K562 (cell line): ENCODE measurements around the gene RNF31. TPM values are rescaled to one million over a fixed set of nuclear protein-coding genes. Genes with fewer than 3 reads are reported as not detected.

Source experiments
- CEBPG ChIP-seq, 3 experiments: fragments of 200-800 bp in 1 of 3; sonication (Bioruptor generic) in 1 of 3; sonication (generic) in 1 of 3; formaldehyde crosslinking in 1 of 3; IDR thresholded peaks in 2 of 3; conservative IDR thresholded peaks in 1 of 3; 2 replicates each; pipeline versions ENCODE4 v1.6.1 to v1.8.0; 2016 to 2022; ENCODE audit warnings: missing compliant biosample characterization in 2 of 3, missing genetic modification characterization in 2 of 3, mild to moderate bottlenecking in 1 of 3, missing genetic modification reagents in 1 of 3
- CHD1 ChIP-seq: fragments of 200-600 bp; sonication (generic); IDR thresholded peaks from one replicate; pipeline ENCODE4 v1.6.1; 2012; ENCODE audit warnings: mild to moderate bottlenecking, moderate library complexity, low read length, inconsistent platforms
- COPS2 ChIP-seq: fragments of 450-650 bp; conservative IDR thresholded peaks from 2 replicates; pipeline ENCODE4 v1.6.1; 2016; ENCODE audit warnings: mild to moderate bottlenecking, moderate library complexity
- DDX20 ChIP-seq: fragments of 450-650 bp; IDR thresholded peaks from 2 replicates; pipeline ENCODE4 v1.6.1; 2016; ENCODE audit warnings: missing genetic modification characterization, low read depth, mild to moderate bottlenecking, missing compliant biosample characterization, moderate library complexity
- E2F8 ChIP-seq: fragments of 450-650 bp; IDR thresholded peaks from 2 replicates; pipeline ENCODE4 v1.7.1; 2018; ENCODE audit warnings: mild to moderate bottlenecking, low read depth; ENCODE audit not compliant: partially characterized antibody
- FOS ChIP-seq: IDR thresholded peaks from 3 replicates; pipeline ENCODE4 v1.6.1; 2011; ENCODE audit not compliant: insufficient read length; ENCODE audit errors: extremely low read depth
- LCOR ChIP-seq: sonication (generic); formaldehyde crosslinking; IDR thresholded peaks from 2 replicates; pipeline ENCODE4 v1.8.0; 2022; ENCODE audit warnings: mild to moderate bottlenecking, missing genetic modification reagents
- NCOR1 ChIP-seq: fragments of 450-650 bp; IDR thresholded peaks from 2 replicates; pipeline ENCODE4 v1.6.1; 2016; ENCODE audit warnings: mild to moderate bottlenecking, moderate library complexity
- OTX1 ChIP-seq: fragments of 450-650 bp; formaldehyde crosslinking; IDR thresholded peaks from 2 replicates; pipeline ENCODE4 v1.4.0; 2022; ENCODE audit warnings: mild to moderate bottlenecking
- POLR2G ChIP-seq: fragments of 200-400 bp; formaldehyde crosslinking; IDR thresholded peaks from 2 replicates; pipeline ENCODE4 v1.6.1; 2017; ENCODE audit warnings: low read depth, mild to moderate bottlenecking, antibody characterized with exemption, low read length, moderate library complexity
- POLR2H ChIP-seq: IDR thresholded peaks from 2 replicates; pipeline ENCODE4 v1.6.1; 2016; ENCODE audit warnings: missing genetic modification characterization, low read depth, mild to moderate bottlenecking, control low read depth, missing compliant biosample characterization, moderate library complexity
- RNF2 ChIP-seq: sonication (generic); IDR thresholded peaks from 2 replicates; pipeline ENCODE4 v1.6.1; 2016
- TAF9B ChIP-seq: fragments of 450-650 bp; IDR thresholded peaks from 2 replicates; pipeline ENCODE4 v1.6.1; 2018; ENCODE audit warnings: mild to moderate bottlenecking; ENCODE audit not compliant: partially characterized antibody
- TCFL5 ChIP-seq: fragments of 250-450 bp; sonication (Bioruptor Pico); conservative IDR thresholded peaks from 2 replicates; pipeline ENCODE4 v1.6.1; 2021; ENCODE audit warnings: mild to moderate bottlenecking, moderate library complexity, matching md5 sums
- ZNF384 ChIP-seq: IDR thresholded peaks from 2 replicates; pipeline ENCODE4 v1.6.1; 2012; ENCODE audit warnings: low read depth, low read length, improper control_type of control experiment
- ZNF407 ChIP-seq: fragments of 450-650 bp; IDR thresholded peaks from 2 replicates; pipeline ENCODE4 v1.6.1; 2016; ENCODE audit warnings: low read depth
- ZNF668 ChIP-seq: fragments of 250-450 bp; sonication (Bioruptor Pico); IDR thresholded peaks from 2 replicates; pipeline ENCODE4 v1.8.0; 2022; ENCODE audit warnings: mild to moderate bottlenecking, inconsistent platforms
- polyA plus RNA-seq, 8 experiments: library from polyadenylated mRNA; depleted of rRNA in 4 of 8; stranded (reverse) in 5 of 8; unstranded in 3 of 8; fragments of >200 nt; fragmentation: Nextera tagmentation in 2 of 8; fragmentation: Illumina TruSeq in 1 of 8; extraction: Ambion mirVana in 2 of 8; extraction: Trizol in 1 of 8; gene quantifications; 2 replicates each; pipeline versions ENCODE4 v1.2.1 to v1.2.3, GENCODE V29; 2011 to 2014; ENCODE audit warnings: inconsistent platforms in 1 of 8, missing spikeins in 1 of 8
- total RNA-seq, 7 experiments: library from RNA; depleted of rRNA in 6 of 7; stranded (reverse); fragments of >200 nt in 6 of 7; fragmentation: Illumina TruSeq in 2 of 7; extraction: Trizol in 2 of 7; gene quantifications; 2 replicates each; pipeline versions ENCODE4 v1.2.1 to v1.2.3, GENCODE V29; 2011 to 2021; ENCODE audit warnings: low replicate concordance in 1 of 7

The RNF31 gene
- total and polyA plus RNA-seq, 9 of the 15 experiments (the other 6 are each of a cell fraction or from before 2014, with no cell fraction given): 3.1 to 47.6 (median 19.1) TPM

GRCh38 chr14:24188251-24189058 lies 41.2 kb downstream of the RNF31 start, which contains the start of gene IPO4 (continued):
- TF ChIP-seq CEBPG (CRISPR knock-in tag; IDR thresholded peaks at IDR 0.05) (peak; percentile 8; the same call in 1 of the 2 replicates), CEBPG (tag; conservative IDR thresholded peaks at IDR 0.05 in 1 of 2, IDR thresholded peaks at IDR 0.05 in 1 of 2) (no peak), FOS (no peak), POLR2G (peak; percentile 95), POLR2H (0 out of 2 replicates have a peak, but pooled peaks have one; percentile 18), OTX1 (CRISPR knock-in tag) (0 out of 2 replicates have a peak, but pooled peaks have one; percentile 7), E2F8 (peak; percentile 85), ZNF407 (no peak), DDX20 (tag) (no peak), LCOR (CRISPR knock-in tag) (no peak), ZNF668 (no peak), ZNF384 (no peak), TAF9B (peak; percentile 45), TCFL5 (no peak), COPS2 (no peak), RNF2 (peak; percentile 62; the same call in 1 of the 2 replicates), CHD1 (no peak), NCOR1 (peak; percentile 17; the same call in 1 of the 2 replicates)
